K562 (cell line): ENCODE results near the gene WDR91. TPM values are rescaled to one million over a fixed set of nuclear protein-coding genes. Genes with fewer than 3 reads are reported as not detected.

ENCODE experiments used
- CHD4 ChIP-seq: fragments of 200-600 bp; sonication (generic); IDR thresholded peaks from 3 replicates; pipeline ENCODE4 v1.6.1; 2012; ENCODE audit warnings: low read depth, mild to moderate bottlenecking, mixed read lengths, low read length, inconsistent platforms; ENCODE audit not compliant: insufficient read depth, insufficient replicate concordance, poor library complexity, severe bottlenecking
- ILF3 ChIP-seq: fragments of 450-650 bp; IDR thresholded peaks from 2 replicates; pipeline ENCODE4 v1.6.1; 2018; ENCODE audit warnings: antibody characterized with exemption, mild to moderate bottlenecking, moderate library complexity, borderline replicate concordance
- NFE2 ChIP-seq: IDR thresholded peaks from 2 replicates; pipeline ENCODE4 v1.6.1; 2014; ENCODE audit warnings: antibody characterized with exemption, low read depth
- PRMT5 ChIP-seq: sonication (generic); formaldehyde crosslinking; IDR thresholded peaks from 2 replicates; pipeline ENCODE4 v1.5.0; 2020; ENCODE audit warnings: missing genetic modification reagents
- SRSF7 ChIP-seq: fragments of 200-400 bp; formaldehyde crosslinking; optimal IDR thresholded peaks from 2 replicates; pipeline ENCODE3; 2017; ENCODE audit warnings: mild to moderate bottlenecking, low read depth, low read length
- TCF3 ChIP-seq: sonication (generic); formaldehyde crosslinking; IDR thresholded peaks from 2 replicates; pipeline ENCODE4 v1.4.0; 2020; ENCODE audit warnings: mild to moderate bottlenecking, missing genetic modification reagents
- TCF7 ChIP-seq: sonication (generic); IDR thresholded peaks from 2 replicates; pipeline ENCODE4 v1.6.1; 2016; ENCODE audit warnings: antibody characterized with exemption, borderline replicate concordance
- polyA plus RNA-seq, 8 experiments: library from polyadenylated mRNA; depleted of rRNA in 4 of 8; stranded (reverse) in 5 of 8; unstranded in 3 of 8; fragments of >200 nt; fragmentation: Nextera tagmentation in 2 of 8; fragmentation: Illumina TruSeq in 1 of 8; extraction: Ambion mirVana in 2 of 8; extraction: Trizol in 1 of 8; gene quantifications; 2 replicates each; pipeline versions ENCODE4 v1.2.1 to v1.2.3, GENCODE V29; 2011 to 2014; ENCODE audit warnings: inconsistent platforms in 1 of 8, missing spikeins in 1 of 8
- total RNA-seq, 7 experiments: library from RNA; depleted of rRNA in 6 of 7; stranded (reverse); fragments of >200 nt in 6 of 7; fragmentation: Illumina TruSeq in 2 of 7; extraction: Trizol in 2 of 7; gene quantifications; 2 replicates each; pipeline versions ENCODE4 v1.2.1 to v1.2.3, GENCODE V29; 2011 to 2021; ENCODE audit warnings: low replicate concordance in 1 of 7
- TF ChIP-seq, protein P1 (sequence below): fragments of 450-650 bp; IDR thresholded peaks from 2 replicates; pipeline ENCODE4 v1.6.1; 2017; ENCODE audit warnings: antibody characterized with exemption, mild to moderate bottlenecking
- TF ChIP-seq, protein P2 (sequence below): fragments of 450-650 bp; formaldehyde crosslinking; IDR thresholded peaks from 2 replicates; pipeline ENCODE4 v1.4.0; 2022; ENCODE audit warnings: missing genetic modification characterization
- TF ChIP-seq, protein P3 (sequence below): fragments of 450-650 bp; formaldehyde crosslinking; IDR thresholded peaks from 2 replicates; pipeline ENCODE4 v1.4.0; 2022; ENCODE audit warnings: mild to moderate bottlenecking, moderate library complexity
- TF ChIP-seq, protein P4 (sequence below), 2 experiments: fragments of 150-350 bp in 1 of 2; IDR thresholded peaks; 2 replicates each; pipeline ENCODE4 v1.6.1; 2012 to 2016; ENCODE audit warnings: low read depth in 2 of 2, low read length in 2 of 2, mild to moderate bottlenecking in 1 of 2, moderate library complexity in 1 of 2
- TF ChIP-seq, protein P5 (sequence below): fragments of 450-650 bp; formaldehyde crosslinking; conservative IDR thresholded peaks from 2 replicates; pipeline ENCODE4 v1.4.0; 2022; ENCODE audit warnings: mild to moderate bottlenecking, missing genetic modification characterization

WDR91 gene
- total and polyA plus RNA-seq, 9 of the 15 experiments (the other 6 are each of a cell fraction or from before 2014, with no cell fraction given): 1.9 to 18.2 (median 9.8) TPM

DNA sequence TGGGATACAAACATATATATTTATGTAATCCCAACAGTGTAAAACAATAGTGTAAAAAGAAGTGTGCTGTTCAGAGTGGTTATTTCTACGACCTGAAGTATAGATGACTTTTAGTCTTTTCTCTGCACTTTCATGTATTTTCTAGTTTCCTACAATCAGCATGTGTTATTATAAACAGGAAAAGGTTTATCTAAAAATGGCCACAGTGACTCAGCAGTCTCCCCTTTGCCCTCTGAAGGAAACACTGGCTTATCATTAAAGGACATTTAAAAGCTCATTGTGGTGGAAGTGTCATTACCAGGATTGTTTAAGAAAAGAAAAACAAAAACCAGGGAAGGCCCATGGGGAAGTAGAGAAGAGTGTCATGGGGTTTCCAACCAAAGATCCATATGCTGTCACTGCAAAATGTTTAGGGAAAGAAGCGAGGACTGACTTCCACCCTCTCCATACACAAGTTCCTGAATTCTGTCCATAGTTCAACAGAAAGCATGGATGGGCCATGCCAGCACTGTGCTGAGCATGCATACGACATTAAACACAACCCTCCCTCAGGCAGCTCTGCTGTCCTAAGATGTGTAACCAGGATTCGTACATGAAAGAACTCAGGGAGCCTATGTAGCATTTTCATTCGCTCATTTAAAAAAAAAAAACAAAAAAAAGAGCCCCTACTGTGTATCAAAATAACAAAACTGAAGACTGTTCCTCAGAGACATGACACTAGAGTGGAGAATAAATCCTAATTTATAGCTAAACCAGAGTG lies 51.0 kb downstream of the WDR91 start (continued):
- TF ChIP-seq, protein P1, sequence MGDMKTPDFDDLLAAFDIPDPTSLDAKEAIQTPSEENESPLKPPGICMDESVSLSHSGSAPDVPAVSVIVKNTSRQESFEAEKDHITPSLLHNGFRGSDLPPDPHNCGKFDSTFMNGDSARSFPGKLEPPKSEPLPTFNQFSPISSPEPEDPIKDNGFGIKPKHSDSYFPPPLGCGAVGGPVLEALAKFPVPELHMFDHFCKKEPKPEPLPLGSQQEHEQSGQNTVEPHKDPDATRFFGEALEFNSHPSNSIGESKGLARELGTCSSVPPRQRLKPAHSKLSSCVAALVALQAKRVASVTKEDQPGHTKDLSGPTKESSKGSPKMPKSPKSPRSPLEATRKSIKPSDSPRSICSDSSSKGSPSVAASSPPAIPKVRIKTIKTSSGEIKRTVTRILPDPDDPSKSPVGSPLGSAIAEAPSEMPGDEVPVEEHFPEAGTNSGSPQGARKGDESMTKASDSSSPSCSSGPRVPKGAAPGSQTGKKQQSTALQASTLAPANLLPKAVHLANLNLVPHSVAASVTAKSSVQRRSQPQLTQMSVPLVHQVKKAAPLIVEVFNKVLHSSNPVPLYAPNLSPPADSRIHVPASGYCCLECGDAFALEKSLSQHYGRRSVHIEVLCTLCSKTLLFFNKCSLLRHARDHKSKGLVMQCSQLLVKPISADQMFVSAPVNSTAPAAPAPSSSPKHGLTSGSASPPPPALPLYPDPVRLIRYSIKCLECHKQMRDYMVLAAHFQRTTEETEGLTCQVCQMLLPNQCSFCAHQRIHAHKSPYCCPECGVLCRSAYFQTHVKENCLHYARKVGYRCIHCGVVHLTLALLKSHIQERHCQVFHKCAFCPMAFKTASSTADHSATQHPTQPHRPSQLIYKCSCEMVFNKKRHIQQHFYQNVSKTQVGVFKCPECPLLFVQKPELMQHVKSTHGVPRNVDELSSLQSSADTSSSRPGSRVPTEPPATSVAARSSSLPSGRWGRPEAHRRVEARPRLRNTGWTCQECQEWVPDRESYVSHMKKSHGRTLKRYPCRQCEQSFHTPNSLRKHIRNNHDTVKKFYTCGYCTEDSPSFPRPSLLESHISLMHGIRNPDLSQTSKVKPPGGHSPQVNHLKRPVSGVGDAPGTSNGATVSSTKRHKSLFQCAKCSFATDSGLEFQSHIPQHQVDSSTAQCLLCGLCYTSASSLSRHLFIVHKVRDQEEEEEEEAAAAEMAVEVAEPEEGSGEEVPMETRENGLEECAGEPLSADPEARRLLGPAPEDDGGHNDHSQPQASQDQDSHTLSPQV: peak; percentile 95
- TF ChIP-seq, protein P2, sequence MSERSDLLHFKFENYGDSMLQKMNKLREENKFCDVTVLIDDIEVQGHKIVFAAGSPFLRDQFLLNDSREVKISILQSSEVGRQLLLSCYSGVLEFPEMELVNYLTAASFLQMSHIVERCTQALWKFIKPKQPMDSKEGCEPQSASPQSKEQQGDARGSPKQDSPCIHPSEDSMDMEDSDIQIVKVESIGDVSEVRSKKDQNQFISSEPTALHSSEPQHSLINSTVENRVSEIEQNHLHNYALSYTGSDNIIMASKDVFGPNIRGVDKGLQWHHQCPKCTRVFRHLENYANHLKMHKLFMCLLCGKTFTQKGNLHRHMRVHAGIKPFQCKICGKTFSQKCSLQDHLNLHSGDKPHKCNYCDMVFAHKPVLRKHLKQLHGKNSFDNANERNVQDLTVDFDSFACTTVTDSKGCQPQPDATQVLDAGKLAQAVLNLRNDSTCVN (CRISPR knock-in tag): peak; percentile 7; the same call in 1 of the 2 replicates
- TF ChIP-seq CHD4 (no peak), PRMT5 (no peak), ILF3 (no peak), TCF7 (no peak; the same call in 1 of the 2 replicates), TCF3 (peak; percentile 76), SRSF7 (no peak), NFE2 (peak; percentile 100)
- TF ChIP-seq, protein P3, sequence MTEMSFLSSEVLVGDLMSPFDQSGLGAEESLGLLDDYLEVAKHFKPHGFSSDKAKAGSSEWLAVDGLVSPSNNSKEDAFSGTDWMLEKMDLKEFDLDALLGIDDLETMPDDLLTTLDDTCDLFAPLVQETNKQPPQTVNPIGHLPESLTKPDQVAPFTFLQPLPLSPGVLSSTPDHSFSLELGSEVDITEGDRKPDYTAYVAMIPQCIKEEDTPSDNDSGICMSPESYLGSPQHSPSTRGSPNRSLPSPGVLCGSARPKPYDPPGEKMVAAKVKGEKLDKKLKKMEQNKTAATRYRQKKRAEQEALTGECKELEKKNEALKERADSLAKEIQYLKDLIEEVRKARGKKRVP: 0 out of 2 replicates have a peak, but pooled peaks have one; percentile 11
- TF ChIP-seq, protein P4, sequence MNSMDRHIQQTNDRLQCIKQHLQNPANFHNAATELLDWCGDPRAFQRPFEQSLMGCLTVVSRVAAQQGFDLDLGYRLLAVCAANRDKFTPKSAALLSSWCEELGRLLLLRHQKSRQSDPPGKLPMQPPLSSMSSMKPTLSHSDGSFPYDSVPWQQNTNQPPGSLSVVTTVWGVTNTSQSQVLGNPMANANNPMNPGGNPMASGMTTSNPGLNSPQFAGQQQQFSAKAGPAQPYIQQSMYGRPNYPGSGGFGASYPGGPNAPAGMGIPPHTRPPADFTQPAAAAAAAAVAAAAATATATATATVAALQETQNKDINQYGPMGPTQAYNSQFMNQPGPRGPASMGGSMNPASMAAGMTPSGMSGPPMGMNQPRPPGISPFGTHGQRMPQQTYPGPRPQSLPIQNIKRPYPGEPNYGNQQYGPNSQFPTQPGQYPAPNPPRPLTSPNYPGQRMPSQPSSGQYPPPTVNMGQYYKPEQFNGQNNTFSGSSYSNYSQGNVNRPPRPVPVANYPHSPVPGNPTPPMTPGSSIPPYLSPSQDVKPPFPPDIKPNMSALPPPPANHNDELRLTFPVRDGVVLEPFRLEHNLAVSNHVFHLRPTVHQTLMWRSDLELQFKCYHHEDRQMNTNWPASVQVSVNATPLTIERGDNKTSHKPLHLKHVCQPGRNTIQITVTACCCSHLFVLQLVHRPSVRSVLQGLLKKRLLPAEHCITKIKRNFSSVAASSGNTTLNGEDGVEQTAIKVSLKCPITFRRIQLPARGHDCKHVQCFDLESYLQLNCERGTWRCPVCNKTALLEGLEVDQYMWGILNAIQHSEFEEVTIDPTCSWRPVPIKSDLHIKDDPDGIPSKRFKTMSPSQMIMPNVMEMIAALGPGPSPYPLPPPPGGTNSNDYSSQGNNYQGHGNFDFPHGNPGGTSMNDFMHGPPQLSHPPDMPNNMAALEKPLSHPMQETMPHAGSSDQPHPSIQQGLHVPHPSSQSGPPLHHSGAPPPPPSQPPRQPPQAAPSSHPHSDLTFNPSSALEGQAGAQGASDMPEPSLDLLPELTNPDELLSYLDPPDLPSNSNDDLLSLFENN (IDR thresholded peaks at IDR 0.05; ENCODE audit: low read depth in 2 of 2, low read length in 2 of 2): no peak
- TF ChIP-seq, protein P5, sequence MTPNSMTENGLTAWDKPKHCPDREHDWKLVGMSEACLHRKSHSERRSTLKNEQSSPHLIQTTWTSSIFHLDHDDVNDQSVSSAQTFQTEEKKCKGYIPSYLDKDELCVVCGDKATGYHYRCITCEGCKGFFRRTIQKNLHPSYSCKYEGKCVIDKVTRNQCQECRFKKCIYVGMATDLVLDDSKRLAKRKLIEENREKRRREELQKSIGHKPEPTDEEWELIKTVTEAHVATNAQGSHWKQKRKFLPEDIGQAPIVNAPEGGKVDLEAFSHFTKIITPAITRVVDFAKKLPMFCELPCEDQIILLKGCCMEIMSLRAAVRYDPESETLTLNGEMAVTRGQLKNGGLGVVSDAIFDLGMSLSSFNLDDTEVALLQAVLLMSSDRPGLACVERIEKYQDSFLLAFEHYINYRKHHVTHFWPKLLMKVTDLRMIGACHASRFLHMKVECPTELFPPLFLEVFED (CRISPR knock-in tag): 0 out of 2 replicates have a peak, but pooled peaks have one; percentile 22
